DMS79 treated with DMSO at 0.1 percent for 48 hours (cell line): ENCODE data around the gene UBE2F.
"Not testable (repeated sequence)": the region's sequence is repeated elsewhere in the genome, so short reads cannot be mapped to it uniquely, and the experiment has no call there.

Source experiments
- DNase-seq: peaks from one replicate; lab custom pipeline; 2025; lab: John Stamatoyannopoulos, UW

UBE2F gene

DNA sequence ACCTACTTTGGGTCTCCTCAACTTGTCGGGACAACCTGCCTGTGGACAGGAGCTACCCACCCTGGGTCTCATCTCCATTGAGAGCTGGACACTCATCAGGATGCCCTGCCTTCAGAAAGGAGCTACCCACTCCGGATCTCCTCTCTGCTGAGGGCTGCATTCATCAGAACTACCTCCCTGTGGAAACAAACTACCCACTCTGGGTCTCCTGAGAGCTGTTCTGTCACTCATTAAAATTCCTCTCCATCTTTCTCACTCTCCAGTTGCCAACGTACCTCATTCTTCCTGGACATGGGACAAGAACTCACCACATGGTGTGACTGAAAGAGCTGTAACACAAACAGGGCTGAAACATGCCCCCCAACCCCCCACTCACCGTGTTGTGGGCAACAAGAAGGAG lies 22.5 kb upstream of the UBE2F start:
- no peak for DNase-seq

GRCh38 chr2:237946423-237946822 lies 20.4 kb upstream of the UBE2F start:
- DNase-seq = no peak

DNA sequence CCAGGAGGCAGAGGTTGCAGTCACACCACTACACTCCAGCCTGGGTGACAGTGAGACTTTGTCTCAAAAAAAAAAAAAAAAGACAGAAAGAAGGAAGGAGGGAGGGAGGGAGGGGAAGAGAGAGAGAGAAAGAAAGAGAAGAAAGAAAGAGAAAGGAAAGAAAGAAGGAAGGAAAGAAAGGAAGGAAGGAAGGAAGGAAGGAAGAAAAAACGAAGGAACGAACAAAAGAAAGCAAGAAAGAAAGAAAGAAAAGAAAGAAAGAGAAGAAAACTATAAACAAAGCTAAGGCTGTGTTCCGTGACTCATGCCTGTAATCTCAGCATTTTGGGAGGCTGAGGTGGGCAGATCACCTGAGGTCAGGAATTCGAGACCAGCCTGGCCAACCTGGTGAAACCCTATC lies 15.5 kb upstream of the UBE2F start:
- DNase-seq = not testable (repeated sequence)

GRCh38 chr2:237951878-237952277 lies 14.9 kb upstream of the UBE2F start:
- DNase-seq = no peak

GRCh38 chr2:237952851-237953250 lies 14.0 kb upstream of the UBE2F start:
- DNase-seq = no peak

GRCh38 chr2:237955640-237956401 lies 11.0 kb upstream of the UBE2F start:
- no peak for DNase-seq

DNA sequence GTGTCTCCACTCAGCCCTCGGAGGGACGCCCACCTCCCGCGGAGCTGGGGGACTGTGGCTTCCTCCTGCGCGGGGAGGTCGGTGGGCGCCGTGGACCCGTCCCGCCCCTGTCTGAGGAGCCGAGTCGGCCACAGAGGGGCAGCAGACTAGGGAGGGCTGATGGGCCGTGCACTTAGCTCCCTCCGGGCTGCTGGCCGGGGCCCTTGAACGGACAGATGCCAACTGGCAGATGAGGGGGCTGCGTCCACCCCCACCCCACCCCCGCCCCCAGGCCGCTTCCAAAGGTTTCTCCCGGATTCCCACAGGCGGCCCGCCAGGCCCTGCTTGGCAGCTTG lies 10.4 kb upstream of the UBE2F start:
- no peak for DNase-seq

- no peak for DNase-seq
Observed at GRCh38 chr2:237961637-237962036, 5.2 kb upstream of the UBE2F start.

GRCh38 chr2:237962432-237963084 lies 4.3 kb upstream of the UBE2F start:
- DNase-seq = no peak

- not testable (repeated sequence) for DNase-seq
Observed at GRCh38 chr2:237963490-237963991, 3.3 kb upstream of the UBE2F start.

DNA sequence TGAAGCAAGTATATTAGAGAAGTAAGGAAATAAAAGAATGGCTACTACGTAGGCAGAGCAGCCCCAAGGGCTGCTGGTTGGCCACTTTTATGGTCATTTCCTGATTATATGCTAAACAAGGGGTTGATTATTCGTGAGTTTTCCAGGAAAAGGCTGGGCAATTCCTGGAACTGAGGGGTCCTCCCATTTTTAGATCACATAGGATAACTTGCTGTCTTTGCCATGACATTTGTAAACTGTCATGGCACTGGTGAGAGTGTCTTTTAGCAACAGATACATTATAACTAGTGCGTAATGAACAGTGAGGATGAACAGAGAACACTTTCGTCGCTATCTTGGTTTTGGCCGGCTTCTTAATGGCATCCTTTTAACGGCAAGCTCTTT lies 2.6 kb upstream of the UBE2F start:
- no peak for DNase-seq

DNA sequence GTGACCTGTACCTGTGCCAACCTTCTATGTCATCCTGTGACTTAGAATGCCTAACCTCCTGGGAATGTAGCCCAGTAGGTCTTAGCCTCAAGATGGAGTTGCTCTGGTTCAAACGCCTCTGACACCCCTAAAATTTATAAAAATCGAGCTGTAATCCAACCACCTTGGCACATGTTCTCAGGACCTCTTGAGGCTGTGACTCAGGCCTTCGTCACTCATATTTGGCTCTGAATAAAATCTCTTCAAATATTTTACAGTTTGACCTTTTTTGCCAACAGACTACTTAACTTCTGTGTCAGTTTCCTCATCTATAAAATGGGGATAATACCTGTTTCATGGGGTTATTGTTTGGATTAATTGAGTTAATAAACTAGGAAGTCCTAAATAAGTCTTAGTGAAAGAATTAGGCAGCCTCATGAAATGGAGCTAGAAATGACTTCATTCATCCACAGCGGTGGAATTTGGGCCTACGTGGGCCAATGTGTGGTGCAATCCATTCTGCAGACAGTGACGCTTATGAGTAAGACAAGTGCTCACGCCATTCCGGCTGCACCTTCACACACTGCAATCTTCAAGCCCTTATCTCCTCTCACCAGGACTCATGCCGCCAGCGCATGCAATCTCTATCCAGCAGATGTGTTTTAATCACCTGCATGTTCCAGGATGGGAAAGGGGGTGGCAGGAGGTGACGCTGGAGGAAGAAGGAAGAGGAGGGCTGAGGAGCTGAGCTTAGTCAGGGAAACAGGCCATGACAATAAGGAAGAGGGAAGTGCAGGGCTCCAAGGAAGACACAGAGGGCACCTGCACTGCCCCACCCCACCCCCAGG lies 2.0 kb upstream of the UBE2F start:
- no peak for DNase-seq

DNA sequence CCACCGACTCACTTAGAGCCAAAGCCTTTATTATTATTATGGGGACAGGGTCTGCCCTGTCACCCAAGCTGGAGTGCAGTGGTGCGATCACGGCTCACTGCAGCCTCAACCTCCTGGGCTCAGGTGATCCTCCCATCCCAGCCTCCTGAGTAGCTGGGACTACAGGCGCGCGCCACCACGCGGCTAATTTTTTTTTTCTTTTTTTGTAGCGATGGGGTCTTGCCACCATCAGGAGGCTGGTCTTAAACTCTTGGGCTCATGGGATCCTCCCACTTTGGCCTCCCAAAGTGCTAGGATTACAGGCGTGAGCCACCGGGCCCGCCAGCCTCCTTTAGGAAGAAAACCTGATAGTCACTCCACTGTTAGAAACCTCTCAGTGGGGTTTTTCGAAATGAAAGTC lies 970 bp upstream of the UBE2F start:
- not testable (repeated sequence) for DNase-seq

GRCh38 chr2:237966250-237966564 lies 607 bp upstream of the UBE2F start:
- no peak for DNase-seq

GRCh38 chr2:237967463-237967951 lies 693 bp downstream of the UBE2F start:
- DNase-seq = no peak

DNA sequence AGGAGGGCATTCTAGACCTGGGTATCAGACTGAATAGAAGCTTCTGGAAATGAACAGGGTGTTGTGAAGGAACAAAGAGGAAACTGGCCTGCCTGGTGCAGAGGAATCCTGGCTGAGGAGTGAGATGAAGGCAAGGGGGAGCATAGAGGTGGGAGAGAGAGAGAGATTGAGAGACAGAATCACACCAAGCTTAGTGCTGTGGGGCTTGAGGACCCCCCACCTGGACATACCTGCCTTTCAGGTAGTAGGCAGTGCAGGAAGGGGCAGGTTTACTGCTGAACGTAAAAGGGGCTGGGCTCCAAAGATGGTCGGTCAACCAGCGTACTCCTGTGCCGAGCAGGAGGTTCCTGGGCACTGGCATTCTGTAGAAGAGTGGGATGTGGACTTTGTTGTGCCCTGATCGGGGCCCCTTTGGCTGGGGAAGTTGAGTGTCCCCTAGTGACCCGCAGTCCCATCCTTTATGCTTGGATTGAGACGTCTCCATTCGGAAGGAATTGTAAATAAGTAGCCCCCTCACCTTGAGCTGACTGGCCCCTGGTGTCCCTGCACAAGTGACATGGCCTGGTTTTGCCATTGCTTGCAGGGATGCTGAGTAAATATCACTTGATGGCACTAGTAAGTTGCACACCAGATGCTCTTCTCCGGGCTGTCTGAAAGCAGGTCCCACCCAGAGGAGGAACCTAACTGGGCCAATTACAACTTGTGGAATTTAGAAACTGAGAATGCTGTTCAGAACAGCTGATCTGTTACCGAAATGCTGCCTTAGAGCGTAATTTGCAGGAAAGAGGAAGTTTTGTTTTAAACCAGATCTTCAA lies 1.4 kb downstream of the UBE2F start:
- peak; percentile 32 for DNase-seq

DNA sequence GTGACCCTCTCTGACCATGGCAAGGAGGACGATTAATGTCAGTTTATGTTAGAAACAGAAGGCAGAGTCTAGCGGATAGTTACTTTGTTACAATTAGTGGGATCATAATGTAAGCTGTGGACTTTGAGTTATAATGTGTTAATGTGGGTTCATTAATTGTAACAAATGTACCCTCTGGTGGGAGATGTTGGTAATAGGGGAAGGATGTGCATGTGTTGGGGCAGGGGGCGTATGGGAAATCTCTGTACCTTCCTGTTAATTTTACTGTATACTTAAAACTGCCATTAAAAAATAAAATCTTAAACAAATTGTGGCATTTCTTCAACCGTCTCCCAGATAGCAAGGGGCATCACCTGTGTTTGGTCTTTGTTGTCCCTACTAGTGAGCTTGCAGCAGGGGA lies 4.8 kb downstream of the UBE2F start:
- no peak for DNase-seq

GRCh38 chr2:237972211-237972610 lies 5.4 kb downstream of the UBE2F start:
- no peak for DNase-seq

GRCh38 chr2:237972936-237973335 lies 6.1 kb downstream of the UBE2F start:
- no peak for DNase-seq

- DNase-seq = no peak
Observed at GRCh38 chr2:237977380-237977779, 10.6 kb downstream of the UBE2F start.

GRCh38 chr2:237978058-237978712 lies 11.4 kb downstream of the UBE2F start:
- no peak for DNase-seq
